HCT116 (cell line): Measurements from ENCODE around the gene CFAP58. TPM values are rescaled to one million over a fixed set of nuclear protein-coding genes. Genes with fewer than 3 reads are reported as not detected.

ENCODE experiments used
- ATAC-seq: fragments of 200-7000 bp; cut with Tn5 transposase; 2 replicates; pipeline ENCODE4 v1.9.1; 2020; ENCODE audit warnings: mild to moderate bottlenecking, moderate library complexity
- BruUV-seq: library from RNA; stranded (reverse); fragments of 400-500 nt; replicated peaks from 2 replicates; lab custom pipeline; 2021; lab: Mats Ljungman, UMichigan
- CTCF ChIA-PET: fragments of 300-600 bp; sonication (Branson Sonifier 250); formaldehyde crosslinking; loops from one replicate; lab custom pipeline; 2021; ENCODE audit warnings: antibody characterized with exemption; lab: Charles Lee
- POLR2A ChIA-PET: fragments of 300-600, 350-600 bp; sonication (Branson Sonifier 250); formaldehyde crosslinking; loops from one replicate; lab custom pipeline; 2021; ENCODE audit warnings: antibody characterized with exemption; lab: Charles Lee
- RAD21 ChIA-PET, 2 experiments: fragments of 300-600 bp; sonication (Branson Sonifier 250); formaldehyde crosslinking; loops; one replicate each; lab custom pipeline; 2023; ENCODE audit warnings: low total read pairs in 2 of 2; ENCODE audit not compliant: uncharacterized antibody in 2 of 2, unreplicated experiment in 2 of 2, low non-redundant PET in 1 of 2; lab: Charles Lee
- DNase-seq: peaks from one replicate; pipeline ENCODE4 v3.0.0-alpha.2; 2010; ENCODE audit warnings: low read depth, low spot score
- H2AFZ ChIP-seq: fragments of 200-600 bp; shearing (Covaris generic), sonication (generic); 2 replicates; pipeline ENCODE4 v1.6.1; 2017; ENCODE audit warnings: low read depth, mixed run types, mixed read lengths, antibody characterized with exemption, low read length; ENCODE audit not compliant: poor library complexity, severe bottlenecking
- H3K27ac ChIP-seq: 2 replicates; pipeline ENCODE4 v1.5.1; 2012; ENCODE audit warnings: low read depth, low read length
- H3K27me3 ChIP-seq: fragments of 200-600 bp; sonication (generic); 2 replicates; pipeline ENCODE4 v1.6.1; 2016; ENCODE audit warnings: mixed run types, low read length, mixed read lengths; ENCODE audit not compliant: insufficient read depth
- H3K36me3 ChIP-seq, 2 experiments: fragments of 200-500 bp in 1 of 2; fragments of 200-600 bp in 1 of 2; sonication (Bioruptor generic) in 1 of 2; sonication (generic) in 1 of 2; 2 replicates each; pipeline versions ENCODE4 v1.5.1 to v1.6.1; 2014 to 2016; ENCODE audit warnings: low read length in 2 of 2, inconsistent platforms in 1 of 2, mixed read lengths in 1 of 2, mixed run types in 1 of 2; ENCODE audit not compliant: insufficient read depth in 2 of 2, control insufficient read depth in 1 of 2
- H3K4me1 ChIP-seq, 2 experiments: fragments of 200-600 bp in 1 of 2; sonication (generic) in 1 of 2; 2 replicates each; pipeline versions ENCODE4 v1.5.1 to v1.6.1; 2012 to 2017; ENCODE audit warnings: low read length in 2 of 2, inconsistent platforms in 1 of 2, mild to moderate bottlenecking in 1 of 2, mixed read lengths in 1 of 2, mixed run types in 1 of 2, moderate library complexity in 1 of 2; ENCODE audit not compliant: insufficient read depth in 2 of 2, control insufficient read depth in 1 of 2
- H3K4me2 ChIP-seq: fragments of 200-600 bp; sonication (generic); 2 replicates; pipeline ENCODE4 v1.6.1; 2017; ENCODE audit warnings: mixed run types, low read length, mixed read lengths
- H3K4me3 ChIP-seq, 2 experiments: fragments of 200-600 bp in 1 of 2; sonication (generic) in 1 of 2; replicated peaks in 1 of 2; 2 replicates each; pipeline ENCODE4 v1.5.1; 2011 to 2016; ENCODE audit warnings: low read length in 2 of 2, control low read depth in 1 of 2, low read depth in 1 of 2, mild to moderate bottlenecking in 1 of 2, mixed read lengths in 1 of 2, mixed run types in 1 of 2
- H3K79me2 ChIP-seq: fragments of 200-600 bp; sonication (generic); 2 replicates; pipeline ENCODE4 v1.6.1; 2017; ENCODE audit warnings: mild to moderate bottlenecking, mixed run types, low read length, moderate library complexity, mixed read lengths; ENCODE audit not compliant: insufficient read depth
- H3K9ac ChIP-seq: fragments of 200-600 bp; sonication (generic); 2 replicates; pipeline ENCODE4 v1.6.1; 2016; ENCODE audit warnings: low read length, mixed read lengths
- H3K9me2 ChIP-seq: fragments of 200-600 bp; sonication (generic), shearing (Covaris generic); 2 replicates; pipeline ENCODE4 v1.6.1; 2017; ENCODE audit warnings: mixed run types, mild to moderate bottlenecking, moderate library complexity; ENCODE audit not compliant: insufficient read depth
- H3K9me3 ChIP-seq, 2 experiments: fragments of 200-500 bp in 1 of 2; fragments of 200-600 bp in 1 of 2; sonication (Bioruptor generic) in 1 of 2; sonication (generic) in 1 of 2; 2 replicates each; pipeline ENCODE4 v1.6.1; 2014 to 2017; ENCODE audit warnings: low read length in 2 of 2, mixed read lengths in 2 of 2, inconsistent platforms in 1 of 2, low read depth in 1 of 2, mild to moderate bottlenecking in 1 of 2, mixed run types in 1 of 2, moderate library complexity in 1 of 2; ENCODE audit not compliant: control insufficient read depth in 1 of 2, insufficient read depth in 1 of 2
- H4K20me1 ChIP-seq: fragments of 200-600 bp; sonication (generic), shearing (Covaris generic); 2 replicates; pipeline ENCODE4 v1.6.1; 2017; ENCODE audit warnings: mixed run types, mild to moderate bottlenecking, moderate library complexity; ENCODE audit not compliant: insufficient read depth
- CBX3 ChIP-seq: IDR thresholded peaks from 2 replicates; pipeline ENCODE4 v1.6.1; 2012; ENCODE audit warnings: low read depth
- CEBPB ChIP-seq: IDR thresholded peaks from 2 replicates; pipeline ENCODE4 v1.6.1; 2012; ENCODE audit warnings: low read depth
- CTCF ChIP-seq, 3 experiments: fragments of 200-600 bp in 1 of 3; sonication (generic) in 1 of 3; IDR thresholded peaks in 2 of 3; conservative IDR thresholded peaks in 1 of 3; 2 replicates each; pipeline ENCODE4 v1.5.1; 2012 to 2017; ENCODE audit warnings: low read depth in 2 of 3, low read length in 2 of 3, antibody characterized with exemption in 1 of 3, borderline replicate concordance in 1 of 3, control low read depth in 1 of 3, mild to moderate bottlenecking in 1 of 3, mixed read lengths in 1 of 3, mixed run types in 1 of 3, moderate library complexity in 1 of 3; ENCODE audit not compliant: insufficient read depth in 1 of 3
- FOSL1 ChIP-seq: IDR thresholded peaks from 2 replicates; pipeline ENCODE4 v1.6.1; 2012; ENCODE audit warnings: low read depth
- JUND ChIP-seq: IDR thresholded peaks from 2 replicates; pipeline ENCODE4 v1.6.1; 2012
- MAX ChIP-seq: IDR thresholded peaks from 2 replicates; pipeline ENCODE4 v1.6.1; 2012
- REST ChIP-seq: IDR thresholded peaks from 2 replicates; pipeline ENCODE4 v1.6.1; 2012; ENCODE audit warnings: low read depth
- SIN3A ChIP-seq: IDR thresholded peaks from 2 replicates; pipeline ENCODE4 v1.6.1; 2012; ENCODE audit warnings: low read depth
- SP1 ChIP-seq: IDR thresholded peaks from 2 replicates; pipeline ENCODE4 v1.6.1; 2012; ENCODE audit warnings: low read depth
- SRF ChIP-seq: IDR thresholded peaks from 2 replicates; pipeline ENCODE4 v1.6.1; 2012; ENCODE audit warnings: low read depth
- YY1 ChIP-seq: IDR thresholded peaks from 2 replicates; pipeline ENCODE4 v1.6.1; 2011; ENCODE audit warnings: low read length, low read depth, moderate library complexity, mild to moderate bottlenecking; ENCODE audit not compliant: insufficient replicate concordance; ENCODE audit errors: extremely low read depth
- ZFX ChIP-seq: fragments of 450-650 bp; IDR thresholded peaks from 2 replicates; pipeline ENCODE4 v1.6.1; 2017
- ZNF274 ChIP-seq: fragments of 200-500 bp; sonication (Bioruptor generic); IDR thresholded peaks from 2 replicates; pipeline ENCODE4 v1.6.1; 2014; ENCODE audit warnings: mild to moderate bottlenecking, low read depth, low read length, inconsistent platforms
- intact Hi-C: fragments of 100-400 bp; cut with micrococcal nuclease; formaldehyde crosslinking; loops from 2 replicates; pipeline ENCODE4 v1.10.0; 2022
- total RNA-seq: library from RNA; stranded (reverse); gene quantifications from one replicate; pipeline ENCODE4 v1.2.1, GENCODE V29; 2021; ENCODE audit not compliant: unreplicated experiment

Gene CFAP58
- total RNA-seq, 1 experiment from 2014 or later = 0.91 TPM

- CTCF ChIA-PET = interaction anchor here (0.6 to 3.9 kb wide), 11 partner anchors 11 to 316 kb away, joined by 3 to 42 read pairs (median 14); partner anchors contain the start of gene CFAP58
- H3K36me3 ChIP-seq = peaks cover 0 to 4% of the 10 kb centered on the region in 2 experiments; a peak in 2 of 4 replicates
- no peaks in the 10 kb centered on the region; the same call in 1 of the 2 replicates for H3K79me2 ChIP-seq
- no peak for TF ChIP-seq CBX3
- TF ChIP-seq ZFX = no peak
- no peak for TF ChIP-seq SP1
- no peak for TF ChIP-seq SRF
- no peak for TF ChIP-seq ZNF274
- no peak for TF ChIP-seq MAX
- no peak for TF ChIP-seq YY1
- TF ChIP-seq CEBPB = no peak
- no peak for TF ChIP-seq SIN3A
- no peak for TF ChIP-seq REST
- no peak for TF ChIP-seq JUND
- TF ChIP-seq CTCF (IDR thresholded peaks at IDR 0.05 in 2 of 3, conservative IDR thresholded peaks at IDR 0.05 in 1 of 3; ENCODE audit: borderline replicate concordance in 1 of 3, insufficient read depth in 1 of 3, low read depth in 2 of 3, low read length in 2 of 3) = no peak
- no peak for TF ChIP-seq FOSL1
- POLR2A ChIA-PET = interaction anchor here (0.7 to 1.2 kb wide), 2 partner anchors 43 to 45 kb away, joined by 3 read pairs; no protein-coding TSS in a partner anchor
- no peaks in the 10 kb centered on the region for H4K20me1 ChIP-seq
- no peaks in the 10 kb centered on the region for H3K9me2 ChIP-seq
- BruUV-seq = no TSS peak
- H3K27me3 ChIP-seq = no peaks in the 10 kb centered on the region
- intact Hi-C loops = no loop called here
- H3K4me1 ChIP-seq = peaks cover 0 to 5% of the 10 kb centered on the region in 2 experiments; a peak in 1 of 4 replicates
- DNase-seq (no peak), ATAC-seq (no peak)
- H2AFZ ChIP-seq = no peak overlapping the region
- H3K9ac ChIP-seq = no peak overlapping the region
- no peaks in the 10 kb centered on the region for H3K9me3 ChIP-seq
- H3K4me2 ChIP-seq = no peak overlapping the region
- no peak overlapping the region for H3K27ac ChIP-seq
- no peak overlapping the region for H3K4me3 ChIP-seq
- RAD21 ChIA-PET = interaction anchor here (0.6 to 2.2 kb wide), 4 partner anchors 32 to 248 kb away, joined by 3 to 7 read pairs (median 4); partner anchors contain the start of genes CFAP58 (in 1 of the 2) and ITPRIP (in 1 of the 2)
These were observed 46.7 kb upstream of the CFAP58 start for GRCh38 chr10:104306897-104307296.
